ENCODE measurements around the gene GNB2.

The GNB2 gene

GRCh38 chr7:100642534-100642907, 31.0 kb upstream of the GNB2 start:
- H3K27me3 ChIP-seq (ENCODE audit: insufficient read depth, low read length), result 0 out of 2 replicates have a peak, but pooled peaks cover 8% of the 10 kb centered on the region
- no peak overlapping the region for H2AFZ ChIP-seq (ENCODE audit: low read length)
- H3K4me1 ChIP-seq (ENCODE audit: insufficient read depth, low read length, severe bottlenecking), result peaks cover 10% of the 10 kb centered on the region
- no peaks in the 10 kb centered on the region for H3K9me3 ChIP-seq (ENCODE audit: low read length)
- H4K20me1 ChIP-seq (ENCODE audit: insufficient read depth, low read length), result no peaks in the 10 kb centered on the region
- peak overlapping the region; percentile 25 for H3K4me2 ChIP-seq (ENCODE audit: low read length)
- H3K36me3 ChIP-seq (ENCODE audit: insufficient read depth, low read length), result no peaks in the 10 kb centered on the region
- H3K9me2 ChIP-seq (ENCODE audit: low read depth, low read length), result no peaks in the 10 kb centered on the region
- TF ChIP-seq CTCF (IDR thresholded peaks at IDR 0.05; ENCODE audit: low read length), result no peak
- no peak for TF ChIP-seq EZH2 (IDR thresholded peaks at IDR 0.05; ENCODE audit: borderline replicate concordance, low read length)
- H3F3A ChIP-seq (ENCODE audit: insufficient read depth, low read length), result no peaks in the 10 kb centered on the region
- no peak overlapping the region for H3K9ac ChIP-seq (ENCODE audit: low read length)
- no peaks in the 10 kb centered on the region for H3K79me2 ChIP-seq (ENCODE audit: insufficient read depth, low read length)
- H3K4me3 ChIP-seq (ENCODE audit: low read depth, low read length, poor library complexity, severe bottlenecking), result no peak overlapping the region
- no peak overlapping the region for H3K27ac ChIP-seq (ENCODE audit: low read depth, low read length, poor library complexity, severe bottlenecking)

DNA sequence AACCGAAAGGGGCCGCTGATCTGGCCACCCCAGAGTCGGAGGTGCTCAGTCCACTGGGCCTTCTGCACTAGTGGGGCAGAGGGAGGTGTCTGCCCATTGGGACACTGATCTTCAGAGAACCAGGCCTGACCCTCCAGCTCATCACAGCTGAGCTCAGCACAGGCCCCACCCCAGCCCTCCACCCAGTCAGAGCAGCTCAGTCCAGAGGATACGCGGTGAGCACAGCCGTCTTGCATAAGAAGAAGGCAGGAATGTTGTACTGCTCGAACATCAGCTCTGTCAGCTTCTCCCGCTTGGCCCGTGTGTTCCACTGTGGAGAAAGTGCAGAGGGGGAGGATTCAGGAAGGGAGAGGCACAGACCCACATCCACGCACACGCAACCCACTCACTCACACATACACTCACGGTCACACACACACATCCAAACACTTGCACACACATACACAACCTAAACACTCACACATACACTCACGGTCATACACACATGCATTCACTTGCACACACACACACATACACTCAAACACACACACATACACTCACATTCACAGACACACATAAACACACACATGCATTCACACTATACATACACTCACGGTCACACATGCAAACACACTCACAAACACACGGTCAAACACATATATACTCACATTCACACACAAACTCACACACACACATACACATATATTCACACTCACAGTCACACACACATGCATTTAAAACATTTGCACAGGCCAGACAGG, 23.5 kb upstream of the GNB2 start:
- Histone ChIP-seq H3K9ac (ENCODE audit: low read length) (no peak overlapping the region), H3K4me3 (ENCODE audit: low read depth, low read length, poor library complexity, severe bottlenecking) (no peak overlapping the region), H4K20me1 (ENCODE audit: insufficient read depth, low read length) (no peaks in the 10 kb centered on the region), H3F3A (ENCODE audit: insufficient read depth, low read length) (no peaks in the 10 kb centered on the region), H3K4me2 (ENCODE audit: low read length) (no peak overlapping the region), H3K27me3 (ENCODE audit: insufficient read depth, low read length) (peaks cover 17% of the 10 kb centered on the region; the same call in 1 of the 2 replicates), H3K9me2 (ENCODE audit: low read depth, low read length) (no peaks in the 10 kb centered on the region), H3K9me3 (ENCODE audit: low read length) (no peaks in the 10 kb centered on the region), H3K4me1 (ENCODE audit: insufficient read depth, low read length, severe bottlenecking) (no peaks in the 10 kb centered on the region), H3K79me2 (ENCODE audit: insufficient read depth, low read length) (no peaks in the 10 kb centered on the region), H2AFZ (ENCODE audit: low read length) (no peak overlapping the region), H3K36me3 (ENCODE audit: insufficient read depth, low read length) (no peaks in the 10 kb centered on the region), H3K27ac (ENCODE audit: low read depth, low read length, poor library complexity, severe bottlenecking) (no peak overlapping the region)
- TF ChIP-seq CTCF (IDR thresholded peaks at IDR 0.05; ENCODE audit: low read length), result no peak
- no peak for TF ChIP-seq EZH2 (IDR thresholded peaks at IDR 0.05; ENCODE audit: borderline replicate concordance, low read length)

- Histone ChIP-seq H3K4me2 (ENCODE audit: low read length) (no peak overlapping the region), H4K20me1 (ENCODE audit: insufficient read depth, low read length) (no peaks in the 10 kb centered on the region), H3K27me3 (ENCODE audit: insufficient read depth, low read length) (peaks cover 25% of the 10 kb centered on the region), H3K9me2 (ENCODE audit: low read depth, low read length) (no peaks in the 10 kb centered on the region), H3K4me1 (ENCODE audit: insufficient read depth, low read length, severe bottlenecking) (no peaks in the 10 kb centered on the region), H3K27ac (ENCODE audit: low read depth, low read length, poor library complexity, severe bottlenecking) (no peak overlapping the region), H3F3A (ENCODE audit: insufficient read depth, low read length) (no peaks in the 10 kb centered on the region), H3K9ac (ENCODE audit: low read length) (no peak overlapping the region), H3K9me3 (ENCODE audit: low read length) (no peaks in the 10 kb centered on the region), H2AFZ (ENCODE audit: low read length) (no peak overlapping the region), H3K36me3 (ENCODE audit: insufficient read depth, low read length) (no peaks in the 10 kb centered on the region), H3K4me3 (ENCODE audit: low read depth, low read length, poor library complexity, severe bottlenecking) (no peak overlapping the region), H3K79me2 (ENCODE audit: insufficient read depth, low read length) (no peaks in the 10 kb centered on the region)
- TF ChIP-seq CTCF (IDR thresholded peaks at IDR 0.05; ENCODE audit: low read length) (no peak), EZH2 (IDR thresholded peaks at IDR 0.05; ENCODE audit: borderline replicate concordance, low read length) (no peak)
Measured at GRCh38 chr7:100654908-100655831, 18.4 kb upstream of the GNB2 start.
